Panc1 (cell line): ENCODE measurements around the gene OVCH1. TPM values are rescaled to one million over a fixed set of nuclear protein-coding genes. Genes with fewer than 3 reads are reported as not detected.

Experiments used
- ATAC-seq: fragments of 200-7000 bp; cut with Tn5 transposase; 2 replicates; pipeline ENCODE4 v1.9.1; 2020; ENCODE audit warnings: mild to moderate bottlenecking, moderate library complexity
- BruUV-seq: library from RNA; stranded (reverse); fragments of 400-500 nt; replicated peaks from 2 replicates; lab custom pipeline; 2021; lab: Mats Ljungman, UMichigan
- CTCF ChIA-PET: fragments of 300-600 bp; sonication (Branson Sonifier 250); formaldehyde crosslinking; loops from one replicate; lab custom pipeline; 2022; ENCODE audit warnings: antibody characterized with exemption; lab: Charles Lee
- POLR2A ChIA-PET: fragments of 300-600 bp; sonication (Branson Sonifier 250); formaldehyde crosslinking; loops from one replicate; lab custom pipeline; 2022; ENCODE audit warnings: antibody characterized with exemption; lab: Charles Lee
- DNase-seq: peaks from one replicate; pipeline ENCODE4 v3.0.0-alpha.2; 2010; ENCODE audit warnings: low read depth, low spot score
- H3K27ac ChIP-seq: 2 replicates; pipeline ENCODE4 v1.5.1; 2011; ENCODE audit warnings: mild to moderate bottlenecking, low read length, inconsistent platforms
- H3K27me3 ChIP-seq: fragments of 200-500 bp; sonication (Bioruptor generic); 2 replicates; pipeline ENCODE4 v1.6.0; 2014; ENCODE audit warnings: low read length, inconsistent platforms; ENCODE audit not compliant: control insufficient read depth, insufficient read depth
- H3K36me3 ChIP-seq: fragments of 200-500 bp; sonication (Bioruptor generic); 2 replicates; pipeline ENCODE4 v1.5.1; 2014; ENCODE audit warnings: inconsistent platforms, mild to moderate bottlenecking, low read length, moderate library complexity; ENCODE audit not compliant: control insufficient read depth, insufficient read depth
- H3K4me1 ChIP-seq: 2 replicates; pipeline ENCODE4 v1.5.1; 2011; ENCODE audit warnings: inconsistent platforms, mild to moderate bottlenecking, low read length, moderate library complexity; ENCODE audit not compliant: control insufficient read depth, insufficient read depth
- H3K4me3 ChIP-seq, 2 experiments: 2 replicates each; pipeline ENCODE4 v1.5.1; 2011 to 2012; ENCODE audit warnings: low read depth in 2 of 2, low read length in 2 of 2, mild to moderate bottlenecking in 2 of 2, inconsistent platforms in 1 of 2, moderate library complexity in 1 of 2
- H3K9me3 ChIP-seq: fragments of 200-500 bp; sonication (Bioruptor generic); 2 replicates; pipeline ENCODE4 v1.5.1; 2014; ENCODE audit warnings: low read depth, mild to moderate bottlenecking, inconsistent platforms, low read length, moderate library complexity; ENCODE audit not compliant: control insufficient read depth, insufficient read depth
- POLR2AphosphoS5 ChIP-seq: IDR thresholded peaks from 2 replicates; pipeline ENCODE4 v1.6.1; 2012; ENCODE audit warnings: mild to moderate bottlenecking, low read depth, low read length, moderate library complexity
- REST ChIP-seq, 2 experiments: IDR thresholded peaks; 2 replicates each; pipeline ENCODE4 v1.6.1; 2011 to 2012; ENCODE audit warnings: low read depth in 2 of 2, control low read depth in 1 of 2, low read length in 1 of 2, mild to moderate bottlenecking in 1 of 2, moderate library complexity in 1 of 2; ENCODE audit not compliant: insufficient read depth in 1 of 2
- SIN3A ChIP-seq: IDR thresholded peaks from 2 replicates; pipeline ENCODE4 v1.6.1; 2012; ENCODE audit warnings: low read depth, mild to moderate bottlenecking, low read length, moderate library complexity, borderline replicate concordance; ENCODE audit not compliant: insufficient read depth
- TCF7L2 ChIP-seq: IDR thresholded peaks from 2 replicates; pipeline ENCODE4 v1.6.1; 2011; ENCODE audit warnings: mild to moderate bottlenecking, low read depth, low read length, inconsistent platforms
- in situ Hi-C: cut with HindIII; loops from 2 replicates; pipeline ENCODE4 v1.10.0; 2016; ENCODE audit warnings: low sequenced_read_pairs, low pct_unique_long_range_greater_than_20kb
- intact Hi-C: fragments of 100-400 bp; cut with micrococcal nuclease; formaldehyde crosslinking; loops from one replicate; pipeline ENCODE4 v1.10.0; 2022; ENCODE audit not compliant: unreplicated experiment
- total RNA-seq: library from RNA; stranded (reverse); gene quantifications from one replicate; pipeline ENCODE4 v1.2.1, GENCODE V29; 2021; ENCODE audit not compliant: unreplicated experiment
- TF ChIP-seq, protein P1 (sequence below): fragments of 450-650 bp; IDR thresholded peaks from 2 replicates; pipeline ENCODE4 v1.5.1; 2017; ENCODE audit warnings: mild to moderate bottlenecking

The OVCH1 gene
- total RNA-seq, 1 experiment from 2014 or later: not detected

DNA sequence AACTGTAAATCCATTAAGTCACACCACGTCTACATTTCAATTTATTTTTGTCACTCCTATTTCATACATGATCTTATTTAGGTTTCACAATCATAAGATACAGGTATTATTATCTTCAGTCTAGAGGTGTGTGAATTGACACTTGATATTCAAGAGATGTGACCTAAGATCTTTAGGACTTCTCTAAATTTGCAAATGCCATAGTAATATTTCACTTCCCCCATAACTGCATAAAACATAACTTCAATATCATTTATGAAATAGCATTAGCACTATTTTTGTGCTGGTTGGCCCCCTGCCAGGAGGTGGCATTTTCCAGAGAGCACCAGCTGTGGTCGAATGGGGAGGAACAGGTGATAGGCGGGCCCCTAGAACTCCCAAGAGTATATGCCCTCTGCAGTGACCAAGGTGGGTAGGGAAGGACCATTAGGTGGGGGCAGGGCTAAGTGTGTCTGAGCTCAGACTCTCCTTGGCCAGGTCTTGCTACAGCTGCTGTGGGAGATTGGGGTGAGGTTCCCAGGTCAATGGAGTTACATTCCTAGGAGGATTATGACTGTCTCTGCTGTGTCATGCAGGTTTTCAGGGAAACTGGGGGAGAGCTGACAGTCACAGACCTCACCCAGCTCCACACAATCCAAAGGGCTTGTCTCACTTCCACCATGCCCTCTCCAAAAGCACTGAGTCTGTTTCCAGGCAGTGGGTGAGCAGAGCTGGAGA, 67.3 kb downstream of the OVCH1 start:
- DNase-seq (no peak), ATAC-seq (no peak)
- Histone ChIP-seq H3K9me3 (no peaks in the 10 kb centered on the region), H3K27me3 (no peaks in the 10 kb centered on the region; the same call in 1 of the 2 replicates), H3K27ac (no peak overlapping the region), H3K4me3 (no peak overlapping the region), H3K4me1 (no peaks in the 10 kb centered on the region), H3K36me3 (no peaks in the 10 kb centered on the region)
- BruUV-seq: no TSS peak
- ChIA-PET POLR2A (no interaction called here), CTCF (no interaction called here)
- intact Hi-C loops (no loop called here), in situ Hi-C loops (no loop called here)
- TF ChIP-seq, protein P1, sequence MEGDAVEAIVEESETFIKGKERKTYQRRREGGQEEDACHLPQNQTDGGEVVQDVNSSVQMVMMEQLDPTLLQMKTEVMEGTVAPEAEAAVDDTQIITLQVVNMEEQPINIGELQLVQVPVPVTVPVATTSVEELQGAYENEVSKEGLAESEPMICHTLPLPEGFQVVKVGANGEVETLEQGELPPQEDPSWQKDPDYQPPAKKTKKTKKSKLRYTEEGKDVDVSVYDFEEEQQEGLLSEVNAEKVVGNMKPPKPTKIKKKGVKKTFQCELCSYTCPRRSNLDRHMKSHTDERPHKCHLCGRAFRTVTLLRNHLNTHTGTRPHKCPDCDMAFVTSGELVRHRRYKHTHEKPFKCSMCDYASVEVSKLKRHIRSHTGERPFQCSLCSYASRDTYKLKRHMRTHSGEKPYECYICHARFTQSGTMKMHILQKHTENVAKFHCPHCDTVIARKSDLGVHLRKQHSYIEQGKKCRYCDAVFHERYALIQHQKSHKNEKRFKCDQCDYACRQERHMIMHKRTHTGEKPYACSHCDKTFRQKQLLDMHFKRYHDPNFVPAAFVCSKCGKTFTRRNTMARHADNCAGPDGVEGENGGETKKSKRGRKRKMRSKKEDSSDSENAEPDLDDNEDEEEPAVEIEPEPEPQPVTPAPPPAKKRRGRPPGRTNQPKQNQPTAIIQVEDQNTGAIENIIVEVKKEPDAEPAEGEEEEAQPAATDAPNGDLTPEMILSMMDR: no peak
- TF ChIP-seq TCF7L2: no peak
- no peak for TF ChIP-seq POLR2AphosphoS5
- TF ChIP-seq REST (IDR thresholded peaks at IDR 0.05; ENCODE audit: insufficient read depth in 1 of 2, low read depth in 2 of 2, low read length in 1 of 2): no peak
- no peak for TF ChIP-seq SIN3A

DNA sequence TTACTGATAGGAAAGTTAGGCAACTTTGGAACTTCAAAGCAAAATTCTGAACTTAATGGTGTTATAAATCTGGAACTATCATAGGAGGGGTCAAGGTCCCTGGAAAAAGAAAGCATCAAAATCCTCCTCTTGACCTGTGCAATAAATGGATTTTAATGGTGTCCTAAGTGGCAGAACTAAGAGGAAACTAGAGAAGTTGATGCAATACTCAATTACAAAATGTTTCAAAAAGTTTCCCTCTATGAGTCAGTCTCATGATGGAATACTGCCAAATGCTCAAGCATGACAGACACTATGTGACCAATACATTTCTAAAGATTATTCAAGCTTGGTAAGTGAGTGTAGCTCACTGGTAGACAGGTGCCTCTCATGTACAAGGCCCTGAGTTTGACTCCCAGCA, 68.9 kb downstream of the OVCH1 start:
- no peak for TF ChIP-seq TCF7L2
- TF ChIP-seq, protein P1: no peak
- no peak for TF ChIP-seq SIN3A
- TF ChIP-seq REST (IDR thresholded peaks at IDR 0.05; ENCODE audit: insufficient read depth in 1 of 2, low read depth in 2 of 2, low read length in 1 of 2): no peak
- no peak for TF ChIP-seq POLR2AphosphoS5
- ChIA-PET POLR2A (no interaction called here), CTCF (no interaction called here)
- BruUV-seq: no TSS peak
- DNase-seq (no peak), ATAC-seq (no peak)
- in situ Hi-C loops: no loop called here
- intact Hi-C loops: no loop called here
- H3K36me3 ChIP-seq: no peaks in the 10 kb centered on the region
- H3K4me3 ChIP-seq: no peak overlapping the region
- H3K9me3 ChIP-seq: peaks cover 3% of the 10 kb centered on the region; the same call in 1 of the 2 replicates
- no peaks in the 10 kb centered on the region; the same call in 1 of the 2 replicates for H3K27me3 ChIP-seq
- no peaks in the 10 kb centered on the region for H3K4me1 ChIP-seq
- no peak overlapping the region for H3K27ac ChIP-seq
